NCI-H1436 treated with DMSO at 0.1 percent for 48 hours (cell line): ENCODE measurements around the gene PGR.
"Not testable (repeated sequence)": the region's sequence is repeated elsewhere in the genome, so short reads cannot be mapped to it uniquely, and the experiment has no call there.

Experiments used
- DNase-seq: peaks from one replicate; lab custom pipeline; 2025; lab: John Stamatoyannopoulos, UW

The PGR gene

GRCh38 chr11:101063706-101064105 lies 65.9 kb downstream of the PGR start:
- no peak for DNase-seq

GRCh38 chr11:101061606-101062005 lies 68.0 kb downstream of the PGR start:
- DNase-seq, result no peak

GRCh38 chr11:101059331-101059730 lies 70.3 kb downstream of the PGR start:
- no peak for DNase-seq

- DNase-seq, result no peak
Observed at GRCh38 chr11:101053492-101053891, 76.1 kb downstream of the PGR start.

- DNase-seq, result no peak
Observed at GRCh38 chr11:101051677-101052076, 77.9 kb downstream of the PGR start.

GRCh38 chr11:101049813-101050212 lies 79.8 kb downstream of the PGR start:
- DNase-seq, result no peak

- no peak for DNase-seq
Observed at GRCh38 chr11:101049123-101049522, 80.5 kb downstream of the PGR start.

GRCh38 chr11:101048479-101048878 lies 81.1 kb downstream of the PGR start:
- no peak for DNase-seq

GRCh38 chr11:101046947-101047346 lies 82.7 kb downstream of the PGR start:
- no peak for DNase-seq

- DNase-seq, result no peak
Observed at GRCh38 chr11:101045415-101045814, 84.2 kb downstream of the PGR start.

GRCh38 chr11:101043940-101044339 lies 85.7 kb downstream of the PGR start:
- DNase-seq, result no peak

GRCh38 chr11:101035872-101036271 lies 93.7 kb downstream of the PGR start:
- DNase-seq, result no peak

- DNase-seq, result no peak
Observed at GRCh38 chr11:101034076-101034475, 95.5 kb downstream of the PGR start.

- DNase-seq, result no peak
Observed at GRCh38 chr11:101032991-101033390, 96.6 kb downstream of the PGR start.

- DNase-seq, result no peak
Observed at GRCh38 chr11:101031713-101032112, 97.9 kb downstream of the PGR start.

GRCh38 chr11:101030692-101031091 lies 98.9 kb downstream of the PGR start:
- no peak for DNase-seq

GRCh38 chr11:101030015-101030414 lies 99.6 kb downstream of the PGR start:
- no peak for DNase-seq

- DNase-seq, result no peak
Observed at GRCh38 chr11:101028644-101029043, 101.0 kb downstream of the PGR start.

- DNase-seq, result no peak
Observed at GRCh38 chr11:101022256-101022655, 107.4 kb downstream of the PGR start.

- no peak for DNase-seq
Observed at GRCh38 chr11:101019870-101020269, 109.7 kb downstream of the PGR start.

- DNase-seq, result no peak
Observed at GRCh38 chr11:101014600-101015285, 114.9 kb downstream of the PGR start.

GRCh38 chr11:101013702-101014101 lies 115.9 kb downstream of the PGR start:
- not testable (repeated sequence) for DNase-seq

GRCh38 chr11:101011881-101012280 lies 117.7 kb downstream of the PGR start:
- DNase-seq, result no peak

GRCh38 chr11:101010899-101011298 lies 118.7 kb downstream of the PGR start:
- no peak for DNase-seq
